ENCODE results near the gene TRPM8.

TRPM8 gene

GRCh38 chr2:234031207-234031606 is 114.0 kb downstream of the TRPM8 start:
- no peak for TF ChIP-seq CTCF (IDR thresholded peaks at IDR 0.05; ENCODE audit: extremely low read depth, missing control alignments)
- no peak for DNase-seq (ENCODE audit: low spot score)

GRCh38 chr2:234032279-234032856 is 115.2 kb downstream of the TRPM8 start:
- no peak for TF ChIP-seq CTCF (IDR thresholded peaks at IDR 0.05; ENCODE audit: extremely low read depth, missing control alignments)
- no peak for DNase-seq (ENCODE audit: low spot score)

GRCh38 chr2:234033174-234033573 is 116.0 kb downstream of the TRPM8 start:
- no peak for TF ChIP-seq CTCF (IDR thresholded peaks at IDR 0.05; ENCODE audit: extremely low read depth, missing control alignments)
- DNase-seq (ENCODE audit: low spot score) = no peak

GRCh38 chr2:234033885-234034284 is 116.7 kb downstream of the TRPM8 start:
- TF ChIP-seq CTCF (IDR thresholded peaks at IDR 0.05; ENCODE audit: extremely low read depth, missing control alignments) = no peak
- no peak for DNase-seq (ENCODE audit: low spot score)

GRCh38 chr2:234038076-234038802 is 121.1 kb downstream of the TRPM8 start:
- no peak for DNase-seq (ENCODE audit: low spot score)
- no peak for TF ChIP-seq CTCF (IDR thresholded peaks at IDR 0.05; ENCODE audit: extremely low read depth, missing control alignments)

GRCh38 chr2:234044157-234044556 is 127.0 kb downstream of the TRPM8 start:
- TF ChIP-seq CTCF (IDR thresholded peaks at IDR 0.05; ENCODE audit: extremely low read depth, missing control alignments) = no peak
- no peak for DNase-seq (ENCODE audit: low spot score)

- no peak for TF ChIP-seq CTCF (IDR thresholded peaks at IDR 0.05; ENCODE audit: extremely low read depth, missing control alignments)
- no peak for DNase-seq (ENCODE audit: low spot score)
Measured at GRCh38 chr2:234046521-234046920, 129.3 kb downstream of the TRPM8 start.
